GM21423 (cell line): Measurements from ENCODE around the gene COG8.
"Not testable (repeated sequence)": the region's sequence is repeated elsewhere in the genome, so short reads cannot be mapped to it uniquely, and the experiment has no call there.

Source experiments
- ATAC-seq: cut with Tn5 transposase; IDR thresholded peaks from one replicate; pipeline ENCODE4 v1.9.1; 2021; ENCODE audit warnings: mild to moderate bottlenecking, moderate library complexity; ENCODE audit not compliant: unreplicated experiment

Gene COG8

DNA sequence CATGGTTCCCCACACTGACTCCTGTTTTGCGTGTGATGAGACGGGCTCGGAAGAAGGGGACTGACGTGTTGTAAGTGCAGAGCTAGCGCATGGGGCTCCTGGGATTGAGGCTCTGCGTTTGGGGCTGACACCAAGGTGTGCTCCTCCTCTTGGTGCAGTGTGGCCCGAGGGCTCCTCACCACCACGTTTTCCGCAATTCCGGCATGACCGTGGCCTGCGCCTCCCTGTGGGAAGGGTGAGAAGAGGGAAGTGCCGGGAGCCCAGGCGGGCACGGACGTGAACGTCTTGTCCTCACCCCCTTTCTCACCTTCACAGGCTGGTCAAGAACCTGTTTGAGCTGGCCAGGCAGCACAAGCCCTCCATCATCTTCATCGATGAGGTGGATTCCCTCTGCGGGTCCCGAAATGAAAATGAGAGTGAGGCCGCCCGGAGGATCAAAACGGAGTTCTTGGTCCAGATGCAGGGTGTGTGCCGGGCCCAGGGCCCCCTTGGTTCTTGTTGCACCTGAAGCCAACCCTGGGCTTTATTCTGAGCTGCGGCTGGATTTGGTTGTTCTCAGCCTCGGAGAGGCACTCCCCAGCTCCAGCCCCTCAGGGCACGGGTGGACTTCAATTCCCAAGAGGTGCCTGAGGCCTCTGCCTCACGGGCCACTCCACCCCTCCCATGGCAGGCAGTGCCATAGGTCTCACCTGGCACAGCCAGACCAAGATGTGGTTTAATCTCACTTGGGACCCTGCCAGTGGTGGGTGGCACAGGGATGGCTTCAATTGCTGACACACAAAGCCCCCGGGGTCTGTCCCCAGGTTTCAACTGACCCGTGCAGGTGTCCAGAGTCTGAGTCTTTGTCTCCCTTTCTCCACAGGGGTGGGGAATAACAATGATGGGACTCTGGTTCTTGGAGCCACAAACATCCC, 19.3 kb downstream of the COG8 start:
- ATAC-seq, result no peak

GRCh38 chr16:69319381-69319780, 20.0 kb downstream of the COG8 start:
- ATAC-seq, result no peak

- ATAC-seq, result no peak
Measured at GRCh38 chr16:69318911-69319289, 20.5 kb downstream of the COG8 start.

DNA sequence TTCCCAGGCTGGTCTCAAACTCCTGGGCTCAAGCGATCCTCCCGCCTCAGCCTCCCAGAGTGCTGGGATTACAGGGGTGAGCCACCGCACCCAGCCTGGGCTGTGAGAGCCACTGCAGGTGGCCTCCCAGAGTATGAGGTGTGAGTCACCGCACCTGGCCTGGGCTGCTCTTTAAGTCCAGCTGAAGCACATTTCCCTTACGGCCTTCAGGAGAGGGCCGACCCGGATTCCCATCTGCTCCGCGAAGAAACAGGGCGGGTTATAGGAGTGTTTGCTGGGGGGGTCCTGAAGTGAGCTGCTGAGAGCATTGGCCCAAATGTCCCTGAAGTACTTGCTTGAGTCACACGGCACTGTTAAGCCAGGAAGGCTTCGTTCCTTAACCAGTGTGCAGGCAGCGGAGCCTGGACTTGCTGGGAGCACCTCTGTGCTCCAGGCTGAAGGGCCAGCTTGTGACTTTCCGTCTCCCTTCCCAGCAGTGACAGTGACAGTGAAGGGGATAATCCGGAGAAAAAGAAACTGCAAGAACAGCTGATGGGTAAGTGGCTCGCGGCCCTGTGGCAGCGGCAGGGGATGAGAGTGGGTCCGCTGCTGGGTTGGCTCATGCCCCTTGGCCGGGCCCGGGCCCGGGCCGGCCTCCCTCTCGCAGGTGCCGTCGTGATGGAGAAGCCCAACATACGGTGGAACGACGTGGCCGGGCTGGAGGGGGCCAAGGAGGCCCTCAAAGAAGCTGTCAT, 21.0 kb downstream of the COG8 start:
- ATAC-seq, result no peak

DNA sequence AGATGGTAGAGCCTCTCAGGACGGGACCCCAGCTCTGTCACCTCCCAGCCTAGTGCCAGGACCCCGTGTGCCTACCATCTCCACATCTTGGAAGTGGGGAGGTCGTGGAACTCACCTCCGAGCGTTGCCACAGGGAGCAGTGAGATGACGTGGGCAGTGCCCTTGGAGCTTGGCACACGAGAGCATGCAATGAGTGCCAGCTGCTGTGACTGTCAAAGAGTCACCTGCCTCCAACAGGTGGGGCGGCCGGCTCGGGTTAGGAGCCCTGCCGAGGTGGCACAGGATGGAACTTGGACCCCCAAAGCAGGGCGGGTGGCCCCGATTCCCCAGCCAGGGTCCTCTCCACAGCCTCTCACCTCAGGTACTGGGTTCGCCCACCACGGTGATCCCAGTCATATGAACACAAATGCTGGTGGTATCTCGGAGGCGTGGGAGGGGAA, 22.7 kb downstream of the COG8 start:
- ATAC-seq, result no peak

DNA sequence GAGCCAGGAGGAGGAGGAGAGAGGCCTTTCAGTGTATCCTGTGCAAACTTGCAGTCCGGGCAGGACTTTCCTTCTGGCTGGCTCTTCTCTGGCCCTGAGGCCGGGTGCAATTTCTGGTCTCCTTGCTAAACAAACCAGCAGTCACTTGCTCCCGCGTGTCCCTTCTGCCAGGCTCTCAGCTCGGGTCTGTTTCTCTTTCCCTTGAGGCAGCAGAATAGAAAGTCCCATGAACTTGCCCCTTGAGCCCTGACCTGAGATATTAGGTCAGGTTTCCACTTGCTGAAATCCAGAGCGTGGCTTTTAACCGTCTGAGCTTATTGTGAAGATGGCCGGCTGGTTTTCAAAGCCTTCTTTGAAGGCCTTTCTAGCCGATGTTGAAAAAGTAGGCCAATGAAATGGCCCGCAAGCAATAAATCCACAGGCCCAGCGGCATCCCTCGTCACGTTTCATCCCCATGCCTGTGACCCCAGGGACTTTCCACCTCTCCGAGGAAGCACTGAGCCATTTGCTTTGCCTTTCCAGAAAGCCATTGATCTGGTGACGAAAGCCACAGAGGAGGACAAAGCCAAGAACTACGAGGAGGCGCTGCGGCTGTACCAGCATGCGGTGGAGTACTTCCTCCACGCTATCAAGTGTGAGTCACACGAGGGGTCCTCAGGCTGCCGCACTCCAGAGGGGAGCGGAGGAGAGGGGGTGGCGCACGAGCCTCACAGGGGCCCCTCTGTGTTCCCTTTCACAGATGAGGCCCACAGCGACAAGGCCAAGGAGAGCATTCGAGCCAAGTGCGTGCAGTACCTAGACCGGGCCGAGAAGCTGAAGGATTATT, 23.7 kb downstream of the COG8 start:
- ATAC-seq, result no peak

- ATAC-seq, result no peak
Measured at GRCh38 chr16:69314534-69314933, 24.8 kb downstream of the COG8 start.

DNA sequence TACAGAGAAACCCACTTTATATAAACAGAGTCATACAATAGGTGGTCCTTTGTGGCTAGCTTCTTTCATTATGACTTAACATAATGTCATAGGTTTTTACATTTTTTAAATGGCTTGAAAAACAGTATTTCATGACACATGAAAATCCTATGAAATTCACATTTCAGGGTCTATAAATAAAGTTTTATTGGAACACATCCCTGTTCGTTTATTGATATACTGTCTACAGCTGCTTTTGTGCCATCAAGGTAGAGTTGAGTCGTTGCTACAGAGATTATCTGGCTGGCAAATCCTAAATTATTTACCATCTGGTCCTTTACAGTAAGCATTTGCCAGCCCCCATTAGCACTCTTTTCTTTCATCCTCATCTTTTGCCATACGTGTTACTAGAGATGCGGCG, 25.9 kb downstream of the COG8 start:
- ATAC-seq, result no peak

- peak; percentile 33 for ATAC-seq
Measured at GRCh38 chr16:69311533-69312387, 27.6 kb downstream of the COG8 start.

DNA sequence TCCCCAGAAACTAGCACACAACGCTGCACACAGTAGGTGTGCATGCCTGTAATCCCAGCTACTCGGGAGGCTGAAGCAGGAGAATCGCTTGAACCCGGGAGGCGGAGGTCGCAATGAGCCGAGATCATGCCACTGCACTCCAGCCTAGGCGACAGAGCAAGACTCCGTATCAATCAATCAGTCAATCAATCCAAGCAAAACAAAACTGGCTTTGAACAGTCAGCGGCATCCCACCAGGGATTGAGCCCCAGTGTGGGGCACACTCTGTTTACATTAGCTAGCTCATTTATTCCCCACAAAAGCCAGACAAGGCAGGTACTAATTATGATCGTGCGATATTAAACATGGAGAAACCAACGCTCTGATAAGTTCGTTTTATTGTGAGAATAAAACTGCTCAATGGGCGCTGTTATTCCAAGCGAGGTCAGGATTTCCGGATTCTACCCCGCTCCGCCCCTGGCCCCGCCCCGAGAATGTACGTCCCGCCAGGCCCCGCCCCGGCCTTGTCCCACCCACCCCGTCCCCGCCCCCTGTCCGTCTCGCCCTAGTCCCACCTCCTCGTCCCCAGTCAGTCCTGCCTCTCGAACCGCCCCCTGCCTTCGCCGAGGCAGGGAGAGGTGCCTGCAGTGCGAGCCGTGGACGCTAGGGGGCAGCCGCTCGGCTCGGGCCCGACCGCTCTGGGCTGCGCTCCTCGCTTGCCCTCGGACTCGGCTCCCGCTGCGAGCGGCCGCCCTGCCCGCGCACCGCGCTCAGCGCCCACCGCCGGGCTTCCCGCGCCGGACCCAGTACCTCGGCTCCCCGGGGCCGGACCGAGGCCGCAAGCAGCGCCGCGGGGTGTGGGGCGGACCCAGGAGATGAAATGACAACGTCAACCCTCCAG, 28.5 kb downstream of the COG8 start, which contains the start of gene VPS4A:
Gene VPS4A (plus strand): TSS at position 698 of the 880 bp plus-strand sequence. CDS start 162 bp downstream, at position 860.
- peak; percentile 94 for ATAC-seq

GRCh38 chr16:69309316-69309715, 30.0 kb downstream of the COG8 start:
- no peak for ATAC-seq

- ATAC-seq, result no peak
Measured at GRCh38 chr16:69307856-69308255, 31.5 kb downstream of the COG8 start.

DNA sequence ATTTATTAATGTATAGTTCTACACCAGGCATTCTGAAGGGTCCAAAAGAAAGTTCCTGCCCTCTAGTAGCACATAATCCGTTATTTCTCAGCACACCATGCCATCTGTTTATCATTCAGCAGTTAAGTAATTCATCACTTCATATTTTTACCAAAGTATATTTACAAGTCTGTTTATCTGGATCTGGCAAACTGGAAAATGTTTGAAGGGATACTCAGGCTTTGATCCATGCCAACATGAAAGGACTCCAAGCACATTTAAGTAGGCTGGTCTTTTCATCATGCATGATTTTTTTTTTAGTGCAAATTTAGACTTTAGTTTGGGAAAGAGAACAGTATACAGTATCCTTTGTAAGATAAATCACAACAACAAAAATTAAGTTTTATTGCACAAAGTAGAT, 32.3 kb downstream of the COG8 start:
- no peak for ATAC-seq

DNA sequence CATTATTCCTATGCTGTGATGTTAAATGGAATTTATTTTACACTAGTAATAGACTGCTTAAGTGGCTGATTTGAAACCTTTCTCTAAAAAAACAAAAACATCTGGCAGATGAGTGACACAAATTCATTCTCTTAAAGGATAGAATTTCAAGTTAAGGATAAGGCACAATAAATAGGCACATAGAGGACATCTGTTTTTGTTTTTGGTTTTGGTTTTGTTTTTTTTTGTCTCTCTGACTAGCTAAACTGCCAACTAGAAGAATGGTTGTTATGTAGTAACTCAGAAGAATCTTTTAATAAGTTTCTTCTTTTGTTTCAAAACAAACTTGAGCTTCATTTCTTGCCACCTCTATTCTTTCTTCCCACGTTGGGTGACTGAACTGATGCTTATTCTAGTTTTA, 33.3 kb downstream of the COG8 start:
- ATAC-seq, result no peak

- ATAC-seq, result no peak
Measured at GRCh38 chr16:69302301-69302700, 37.1 kb downstream of the COG8 start.

DNA sequence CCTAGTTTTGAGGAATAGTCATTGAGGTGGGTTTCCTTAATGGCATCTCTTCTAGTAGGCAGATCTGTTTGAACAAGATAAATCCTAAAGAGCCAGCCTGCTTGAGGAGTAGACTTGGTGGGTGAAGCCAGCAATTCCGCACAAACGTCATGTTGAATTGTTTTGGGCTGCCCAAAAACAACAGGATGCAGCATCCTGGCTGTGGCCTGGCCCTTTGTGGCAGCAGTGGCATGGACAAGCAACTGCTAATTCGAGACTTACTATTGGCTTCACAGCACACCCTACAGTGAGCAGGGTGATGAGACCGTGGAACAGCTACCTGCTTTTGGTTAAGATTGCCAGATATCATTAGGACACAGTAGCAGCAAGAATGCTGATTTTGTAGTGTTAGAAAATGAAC, 37.5 kb downstream of the COG8 start:
- ATAC-seq, result no peak

- ATAC-seq, result no peak
Measured at GRCh38 chr16:69301187-69301586, 38.2 kb downstream of the COG8 start.

DNA sequence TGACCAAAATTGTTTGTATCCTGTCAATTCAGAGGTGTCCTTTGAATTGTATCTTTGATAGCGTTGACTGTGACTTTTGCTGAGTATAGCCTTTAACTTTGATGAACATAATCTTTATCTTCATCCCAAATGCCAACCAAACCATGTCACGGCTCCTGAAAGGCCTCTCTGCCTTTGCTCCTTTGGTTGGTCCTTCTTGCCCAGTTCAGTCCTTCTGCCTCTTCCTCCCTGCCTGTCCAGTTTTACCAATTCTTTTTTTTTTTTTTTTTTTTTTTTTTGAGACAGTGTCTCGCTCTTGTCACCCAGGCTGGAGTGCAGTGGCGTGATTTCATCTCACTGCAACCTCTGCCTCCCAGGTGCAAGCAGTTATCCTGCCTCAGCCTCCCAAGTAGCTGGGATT, 41.1 kb downstream of the COG8 start:
- ATAC-seq, result no peak

DNA sequence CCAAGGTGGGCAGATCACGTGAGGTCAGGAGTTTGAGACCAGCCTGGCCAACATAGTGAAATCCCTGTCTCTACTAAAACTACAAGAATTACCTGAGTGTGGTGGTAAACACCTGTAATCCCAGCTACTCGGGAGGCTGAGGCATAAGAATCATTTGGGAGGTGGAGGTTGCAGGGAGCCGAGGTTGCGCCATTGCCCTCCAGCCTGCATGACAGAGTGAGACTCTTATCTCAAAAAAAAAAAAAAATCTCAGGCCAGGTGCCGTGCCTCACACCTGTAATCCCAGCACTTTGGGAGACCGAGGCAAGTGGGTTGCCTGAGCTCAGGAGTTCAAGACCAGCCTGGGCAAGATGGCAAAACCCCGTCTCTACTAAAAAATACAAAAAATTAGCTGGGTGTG, 42.6 kb downstream of the COG8 start:
- not testable (repeated sequence) for ATAC-seq
